Neural cell (in vitro differentiated cells): ENCODE results near the gene CMC1. TPM values are rescaled to one million over a fixed set of nuclear protein-coding genes. Genes with fewer than 3 reads are reported as not detected.

Experiments
- H2AFZ ChIP-seq: fragments of 200-600, 300-800 bp; sonication (generic), shearing (Covaris generic); 2 replicates; pipeline ENCODE4 v1.6.0; 2014; ENCODE audit warnings: low read depth, mild to moderate bottlenecking, antibody characterized with exemption, low read length, moderate library complexity
- H3F3A ChIP-seq: fragments of 200-600 bp; shearing (Covaris generic); 2 replicates; pipeline ENCODE4 v1.6.1; 2016; ENCODE audit warnings: mild to moderate bottlenecking, moderate library complexity, mixed read lengths, antibody characterized with exemption, low read length; ENCODE audit not compliant: insufficient read depth, poor library complexity, severe bottlenecking
- H3K27ac ChIP-seq: fragments of 200-600, 300-800 bp; sonication (generic), shearing (Covaris generic); 2 replicates; pipeline ENCODE4 v1.5.1; 2014; ENCODE audit warnings: mild to moderate bottlenecking, low read length, moderate library complexity
- H3K27me3 ChIP-seq: fragments of 300-800, 200-600 bp; sonication (generic), shearing (Covaris generic); 2 replicates; pipeline ENCODE4 v1.6.0; 2014; ENCODE audit warnings: mild to moderate bottlenecking, low read depth, low read length, moderate library complexity; ENCODE audit not compliant: insufficient read depth
- H3K36me3 ChIP-seq: fragments of 300-800, 200-600 bp; sonication (generic), shearing (Covaris generic); 2 replicates; pipeline ENCODE4 v1.5.1; 2014; ENCODE audit warnings: mild to moderate bottlenecking, antibody characterized with exemption, low read length, moderate library complexity; ENCODE audit not compliant: insufficient read depth
- H3K4me2 ChIP-seq: fragments of 300-800, 200-600 bp; sonication (generic), shearing (Covaris generic); 2 replicates; pipeline ENCODE4 v1.6.0; 2014; ENCODE audit warnings: mild to moderate bottlenecking, low read length
- H3K4me3 ChIP-seq: fragments of 300-800, 200-600 bp; sonication (generic), shearing (Covaris generic); 2 replicates; pipeline ENCODE4 v1.5.1; 2014; ENCODE audit warnings: mild to moderate bottlenecking, low read length, moderate library complexity
- H3K79me2 ChIP-seq: fragments of 200-600 bp; shearing (Covaris generic); replicated peaks from 2 replicates; pipeline ENCODE4 v1.6.0; 2014; ENCODE audit warnings: mild to moderate bottlenecking, low read length, moderate library complexity; ENCODE audit not compliant: insufficient read depth
- H3K9ac ChIP-seq: fragments of 300-800, 200-600 bp; sonication (generic), shearing (Covaris generic); 2 replicates; pipeline ENCODE4 v1.6.1; 2016; ENCODE audit warnings: mild to moderate bottlenecking, low read length, mixed read lengths
- H3K9me2 ChIP-seq: fragments of 200-600 bp; shearing (Covaris generic); 2 replicates; pipeline ENCODE4 v1.6.1; 2016; ENCODE audit warnings: mild to moderate bottlenecking, low read length, mixed read lengths; ENCODE audit not compliant: insufficient read depth
- H3K9me3 ChIP-seq: fragments of 200-600, 300-800 bp; sonication (generic), shearing (Covaris generic); 2 replicates; pipeline ENCODE4 v1.6.1; 2016; ENCODE audit warnings: mild to moderate bottlenecking, mixed run types, low read length, moderate library complexity, mixed read lengths
- H4K20me1 ChIP-seq: fragments of 200-600 bp; shearing (Covaris generic); 2 replicates; pipeline ENCODE4 v1.6.1; 2016; ENCODE audit warnings: mild to moderate bottlenecking, mixed run types; ENCODE audit not compliant: insufficient read depth
- EP300 ChIP-seq: fragments of 450-650 bp; conservative IDR thresholded peaks from 2 replicates; pipeline ENCODE4 v1.6.1; 2014; ENCODE audit warnings: antibody characterized with exemption, mild to moderate bottlenecking, moderate library complexity; ENCODE audit not compliant: poor library complexity, severe bottlenecking
- EZH2 ChIP-seq: fragments of 200-600, 300-800 bp; shearing (Covaris generic), sonication (generic); IDR thresholded peaks from 2 replicates; pipeline ENCODE4 v1.6.1; 2014; ENCODE audit warnings: antibody characterized with exemption, low read length, borderline replicate concordance, mild to moderate bottlenecking; ENCODE audit not compliant: insufficient read depth, poor library complexity, severe bottlenecking
- MXI1 ChIP-seq: fragments of 450-650 bp; conservative IDR thresholded peaks from 2 replicates; pipeline ENCODE4 v1.6.1; 2014; ENCODE audit warnings: antibody characterized with exemption, mild to moderate bottlenecking; ENCODE audit not compliant: poor library complexity, severe bottlenecking
- POLR2AphosphoS5 ChIP-seq: IDR thresholded peaks from 2 replicates; pipeline ENCODE4 v1.6.1; 2012
- RAD21 ChIP-seq: fragments of 450-650 bp; conservative IDR thresholded peaks from 2 replicates; pipeline ENCODE4 v1.6.1; 2014; ENCODE audit warnings: antibody characterized with exemption, mild to moderate bottlenecking, moderate library complexity
- SMC3 ChIP-seq: fragments of 450-650 bp; conservative IDR thresholded peaks from 2 replicates; pipeline ENCODE4 v1.6.1; 2014; ENCODE audit warnings: antibody characterized with exemption, mild to moderate bottlenecking, moderate library complexity; ENCODE audit not compliant: poor library complexity
- TAF1 ChIP-seq: IDR thresholded peaks from 2 replicates; pipeline ENCODE4 v1.6.1; 2012; ENCODE audit warnings: low read depth
- polyA plus RNA-seq: library from polyadenylated mRNA; depleted of rRNA; stranded (reverse); fragments of >200 nt; gene quantifications from 2 replicates; pipeline ENCODE4 v1.2.3, GENCODE V29; 2014
- TF ChIP-seq, protein P1 (sequence below): IDR thresholded peaks from 2 replicates; pipeline ENCODE4 v1.6.1; 2012; ENCODE audit warnings: borderline replicate concordance
- TF ChIP-seq, protein P2 (sequence below): fragments of 450-650 bp; IDR thresholded peaks from 2 replicates; pipeline ENCODE4 v1.5.1; 2014; ENCODE audit warnings: antibody characterized with exemption, mild to moderate bottlenecking, moderate library complexity; ENCODE audit not compliant: poor library complexity, severe bottlenecking

CMC1 gene
- polyA plus RNA-seq, 1 donor from 2014 or later: 8.7 TPM

DNA sequence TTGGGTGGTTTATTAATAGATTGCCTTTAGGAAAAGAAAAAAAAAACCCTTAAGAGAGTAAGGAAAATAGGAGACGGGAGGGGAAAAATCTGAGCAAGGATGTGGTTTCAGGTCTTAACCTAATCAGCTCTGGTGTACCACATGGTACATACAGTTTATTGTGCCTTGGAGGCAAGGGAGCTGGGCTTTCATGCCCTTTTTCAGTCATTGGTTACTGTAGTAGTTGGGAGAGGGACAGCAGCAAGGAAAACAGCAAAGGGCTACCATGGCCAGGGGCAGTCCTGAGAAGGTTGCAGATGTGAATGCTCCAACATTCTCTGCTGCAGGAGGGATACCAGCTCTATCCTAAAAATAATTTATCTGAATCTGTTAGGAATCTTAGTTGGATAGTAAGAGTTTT is 5.9 kb downstream of the CMC1 start:
- Histone ChIP-seq H2AFZ (no peak overlapping the region), H3K9ac (no peak overlapping the region), H3K79me2 (no peaks in the 10 kb centered on the region), H3K36me3 (no peaks in the 10 kb centered on the region), H3F3A (no peaks in the 10 kb centered on the region), H3K27me3 (no peaks in the 10 kb centered on the region), H3K27ac (no peak overlapping the region), H3K4me3 (no peak overlapping the region), H4K20me1 (no peaks in the 10 kb centered on the region), H3K9me2 (no peaks in the 10 kb centered on the region), H3K9me3 (no peaks in the 10 kb centered on the region), H3K4me2 (no peak overlapping the region)
- TF ChIP-seq, protein P1, sequence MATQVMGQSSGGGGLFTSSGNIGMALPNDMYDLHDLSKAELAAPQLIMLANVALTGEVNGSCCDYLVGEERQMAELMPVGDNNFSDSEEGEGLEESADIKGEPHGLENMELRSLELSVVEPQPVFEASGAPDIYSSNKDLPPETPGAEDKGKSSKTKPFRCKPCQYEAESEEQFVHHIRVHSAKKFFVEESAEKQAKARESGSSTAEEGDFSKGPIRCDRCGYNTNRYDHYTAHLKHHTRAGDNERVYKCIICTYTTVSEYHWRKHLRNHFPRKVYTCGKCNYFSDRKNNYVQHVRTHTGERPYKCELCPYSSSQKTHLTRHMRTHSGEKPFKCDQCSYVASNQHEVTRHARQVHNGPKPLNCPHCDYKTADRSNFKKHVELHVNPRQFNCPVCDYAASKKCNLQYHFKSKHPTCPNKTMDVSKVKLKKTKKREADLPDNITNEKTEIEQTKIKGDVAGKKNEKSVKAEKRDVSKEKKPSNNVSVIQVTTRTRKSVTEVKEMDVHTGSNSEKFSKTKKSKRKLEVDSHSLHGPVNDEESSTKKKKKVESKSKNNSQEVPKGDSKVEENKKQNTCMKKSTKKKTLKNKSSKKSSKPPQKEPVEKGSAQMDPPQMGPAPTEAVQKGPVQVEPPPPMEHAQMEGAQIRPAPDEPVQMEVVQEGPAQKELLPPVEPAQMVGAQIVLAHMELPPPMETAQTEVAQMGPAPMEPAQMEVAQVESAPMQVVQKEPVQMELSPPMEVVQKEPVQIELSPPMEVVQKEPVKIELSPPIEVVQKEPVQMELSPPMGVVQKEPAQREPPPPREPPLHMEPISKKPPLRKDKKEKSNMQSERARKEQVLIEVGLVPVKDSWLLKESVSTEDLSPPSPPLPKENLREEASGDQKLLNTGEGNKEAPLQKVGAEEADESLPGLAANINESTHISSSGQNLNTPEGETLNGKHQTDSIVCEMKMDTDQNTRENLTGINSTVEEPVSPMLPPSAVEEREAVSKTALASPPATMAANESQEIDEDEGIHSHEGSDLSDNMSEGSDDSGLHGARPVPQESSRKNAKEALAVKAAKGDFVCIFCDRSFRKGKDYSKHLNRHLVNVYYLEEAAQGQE: no peak
- TF ChIP-seq SMC3: no peak
- TF ChIP-seq MXI1: no peak
- TF ChIP-seq, protein P2, sequence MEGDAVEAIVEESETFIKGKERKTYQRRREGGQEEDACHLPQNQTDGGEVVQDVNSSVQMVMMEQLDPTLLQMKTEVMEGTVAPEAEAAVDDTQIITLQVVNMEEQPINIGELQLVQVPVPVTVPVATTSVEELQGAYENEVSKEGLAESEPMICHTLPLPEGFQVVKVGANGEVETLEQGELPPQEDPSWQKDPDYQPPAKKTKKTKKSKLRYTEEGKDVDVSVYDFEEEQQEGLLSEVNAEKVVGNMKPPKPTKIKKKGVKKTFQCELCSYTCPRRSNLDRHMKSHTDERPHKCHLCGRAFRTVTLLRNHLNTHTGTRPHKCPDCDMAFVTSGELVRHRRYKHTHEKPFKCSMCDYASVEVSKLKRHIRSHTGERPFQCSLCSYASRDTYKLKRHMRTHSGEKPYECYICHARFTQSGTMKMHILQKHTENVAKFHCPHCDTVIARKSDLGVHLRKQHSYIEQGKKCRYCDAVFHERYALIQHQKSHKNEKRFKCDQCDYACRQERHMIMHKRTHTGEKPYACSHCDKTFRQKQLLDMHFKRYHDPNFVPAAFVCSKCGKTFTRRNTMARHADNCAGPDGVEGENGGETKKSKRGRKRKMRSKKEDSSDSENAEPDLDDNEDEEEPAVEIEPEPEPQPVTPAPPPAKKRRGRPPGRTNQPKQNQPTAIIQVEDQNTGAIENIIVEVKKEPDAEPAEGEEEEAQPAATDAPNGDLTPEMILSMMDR: no peak
- no peak for TF ChIP-seq EP300
- TF ChIP-seq EZH2: no peak
- TF ChIP-seq POLR2AphosphoS5: no peak
- TF ChIP-seq RAD21: no peak
- no peak for TF ChIP-seq TAF1

DNA sequence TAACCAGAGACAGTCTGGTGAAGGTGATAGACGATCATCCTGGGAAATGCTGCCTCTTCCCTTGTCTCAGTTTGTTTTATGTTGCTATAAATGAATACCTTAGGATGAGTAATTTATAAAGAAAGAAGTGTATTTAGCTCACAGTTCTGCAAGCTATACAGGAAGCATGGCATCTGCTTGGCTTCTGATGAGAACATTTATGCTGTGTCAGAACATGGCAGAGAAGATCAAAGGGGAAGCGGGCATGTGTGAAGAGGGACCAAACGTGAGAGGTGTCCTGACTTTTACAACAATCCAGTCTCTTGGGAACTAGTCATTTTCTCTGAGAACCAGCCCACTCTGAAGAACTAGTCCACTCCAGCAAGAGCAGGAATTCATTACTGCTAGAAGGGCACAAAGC is 9.6 kb downstream of the CMC1 start:
- no peaks in the 10 kb centered on the region for H3F3A ChIP-seq
- H3K4me2 ChIP-seq: no peak overlapping the region
- H3K27ac ChIP-seq: no peak overlapping the region
- no peak overlapping the region for H3K9ac ChIP-seq
- H3K79me2 ChIP-seq: no peaks in the 10 kb centered on the region
- no peaks in the 10 kb centered on the region for H3K27me3 ChIP-seq
- H3K9me3 ChIP-seq: no peaks in the 10 kb centered on the region
- no peak for TF ChIP-seq POLR2AphosphoS5
- TF ChIP-seq EZH2: no peak
- TF ChIP-seq RAD21: no peak
- TF ChIP-seq SMC3: no peak
- TF ChIP-seq EP300: no peak
- no peaks in the 10 kb centered on the region for H3K36me3 ChIP-seq
- H3K4me3 ChIP-seq: no peak overlapping the region
- H3K9me2 ChIP-seq: no peaks in the 10 kb centered on the region
- H4K20me1 ChIP-seq: no peaks in the 10 kb centered on the region
- H2AFZ ChIP-seq: no peak overlapping the region

DNA sequence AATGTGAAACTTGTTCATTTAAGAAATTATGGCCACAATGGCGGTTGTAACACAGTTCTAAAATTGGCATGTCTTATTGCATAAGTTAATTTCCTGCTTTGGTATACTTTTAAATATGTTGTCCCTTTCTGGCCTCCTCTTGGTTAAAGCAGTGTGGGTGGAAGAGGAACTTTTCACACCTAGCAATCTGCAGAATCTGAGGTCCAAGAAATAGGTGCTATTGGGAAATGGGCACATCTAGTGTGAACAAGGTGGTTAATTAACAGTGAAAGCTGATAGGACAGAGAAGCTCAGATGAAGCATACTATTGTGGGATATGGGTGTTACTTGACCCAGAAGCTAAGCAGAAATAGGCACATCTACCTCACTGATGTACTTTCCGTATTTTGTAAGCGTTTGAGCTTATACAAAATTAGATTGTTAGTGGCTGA is 10.6 kb downstream of the CMC1 start:
- no peak for TF ChIP-seq MXI1
- no peaks in the 10 kb centered on the region for H3K79me2 ChIP-seq
- no peak overlapping the region for H3K9ac ChIP-seq
- H3K36me3 ChIP-seq: no peaks in the 10 kb centered on the region
- H3K9me2 ChIP-seq: no peaks in the 10 kb centered on the region
- no peak overlapping the region for H3K4me2 ChIP-seq
- no peak overlapping the region for H3K27ac ChIP-seq
- H3K9me3 ChIP-seq: no peaks in the 10 kb centered on the region
- no peaks in the 10 kb centered on the region for H3K27me3 ChIP-seq
- H3K4me3 ChIP-seq: no peak overlapping the region
- H2AFZ ChIP-seq: no peak overlapping the region
- H4K20me1 ChIP-seq: no peaks in the 10 kb centered on the region
- H3F3A ChIP-seq: no peaks in the 10 kb centered on the region
